ENCODE measurements around the gene HELZ2.

GRCh38 chr20:63533388-63533787, 40.7 kb downstream of the HELZ2 start:
- TF ChIP-seq MYNN (tag by site-specific recombination; IDR thresholded peaks at IDR 0.05; ENCODE audit: borderline replicate concordance): no peak
- TF ChIP-seq KLF16 (tag by site-specific recombination; IDR thresholded peaks at IDR 0.05): no peak
- TF ChIP-seq ZNF768 (tag by site-specific recombination; IDR thresholded peaks at IDR 0.05): no peak

Measured in HEK293 (cell line).